ENCODE data around the gene GPR135. TPM values are rescaled to one million over a fixed set of nuclear protein-coding genes. Genes with fewer than 3 reads are reported as not detected.

The GPR135 gene
- total RNA-seq, 1 experiment from 2014 or later = 6.7 TPM

DNA sequence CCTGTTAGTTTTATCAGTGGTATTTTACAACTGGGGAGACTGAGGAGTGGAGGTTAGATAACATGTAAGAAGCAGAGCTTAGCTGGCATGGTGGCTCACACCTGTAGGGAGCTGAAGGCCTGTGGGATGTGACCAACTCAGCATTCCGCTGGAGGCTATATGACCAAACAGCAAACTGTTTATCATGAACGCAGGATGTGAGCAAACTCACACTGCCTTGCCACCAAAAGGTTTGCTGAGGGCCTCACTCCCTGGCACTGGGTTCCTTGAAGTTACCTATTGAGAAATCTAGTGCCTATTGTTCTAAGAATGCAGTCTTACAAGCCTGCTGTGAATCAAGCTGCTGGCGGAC, 42.5 kb upstream of the GPR135 start:
- BruUV-seq (replicated peaks) = no TSS peak
- H3F3A ChIP-seq (ENCODE audit: low read length, unreplicated experiment) = no peaks in the 10 kb centered on the region
- CTCF ChIA-PET = interaction anchor here (0.6 to 1.6 kb wide), 6 partner anchors 28 to 390 kb away, joined by 3 to 15 read pairs (median 3); partner anchors contain the start of gene CCDC175
- H3K27ac ChIP-seq (ENCODE audit: low read length) = no peak overlapping the region
- intact Hi-C loops (cut with micrococcal nuclease) = loop anchor here (1.0 to 2.0 kb wide), 3 partner anchors 69 to 677 kb away; partner anchors contain the start of gene CCDC175
- H3K9me3 ChIP-seq (ENCODE audit: low read length) = no peaks in the 10 kb centered on the region
- DNase-seq = peak; percentile 89
- H3K9me2 ChIP-seq (replicated peaks; ENCODE audit: low read length) = no peaks in the 10 kb centered on the region
- no peak overlapping the region for H2AFZ ChIP-seq (ENCODE audit: low read length)
- no peak overlapping the region for H3K4me3 ChIP-seq (ENCODE audit: low read length)
- peak; percentile 15 for ATAC-seq
- no peak overlapping the region for H3K4me2 ChIP-seq (ENCODE audit: low read length)
- peaks cover 7% of the 10 kb centered on the region for H3K4me1 ChIP-seq (ENCODE audit: insufficient read depth, low read length)
- no peaks in the 10 kb centered on the region for H4K20me1 ChIP-seq (ENCODE audit: low read length)
- no peaks in the 10 kb centered on the region for H3K79me2 ChIP-seq (ENCODE audit: low read length)
- H3K9ac ChIP-seq (ENCODE audit: low read length) = no peak overlapping the region
- H3K27me3 ChIP-seq (ENCODE audit: low read length) = no peaks in the 10 kb centered on the region; the same call in 1 of the 2 replicates
- H3K36me3 ChIP-seq (ENCODE audit: low read depth, low read length) = peaks cover 11% of the 10 kb centered on the region; the same call in 1 of the 2 replicates
- no peak for TF ChIP-seq EZH2 (IDR thresholded peaks at IDR 0.05; ENCODE audit: low read length, unreplicated experiment)
- TF ChIP-seq, protein P1, sequence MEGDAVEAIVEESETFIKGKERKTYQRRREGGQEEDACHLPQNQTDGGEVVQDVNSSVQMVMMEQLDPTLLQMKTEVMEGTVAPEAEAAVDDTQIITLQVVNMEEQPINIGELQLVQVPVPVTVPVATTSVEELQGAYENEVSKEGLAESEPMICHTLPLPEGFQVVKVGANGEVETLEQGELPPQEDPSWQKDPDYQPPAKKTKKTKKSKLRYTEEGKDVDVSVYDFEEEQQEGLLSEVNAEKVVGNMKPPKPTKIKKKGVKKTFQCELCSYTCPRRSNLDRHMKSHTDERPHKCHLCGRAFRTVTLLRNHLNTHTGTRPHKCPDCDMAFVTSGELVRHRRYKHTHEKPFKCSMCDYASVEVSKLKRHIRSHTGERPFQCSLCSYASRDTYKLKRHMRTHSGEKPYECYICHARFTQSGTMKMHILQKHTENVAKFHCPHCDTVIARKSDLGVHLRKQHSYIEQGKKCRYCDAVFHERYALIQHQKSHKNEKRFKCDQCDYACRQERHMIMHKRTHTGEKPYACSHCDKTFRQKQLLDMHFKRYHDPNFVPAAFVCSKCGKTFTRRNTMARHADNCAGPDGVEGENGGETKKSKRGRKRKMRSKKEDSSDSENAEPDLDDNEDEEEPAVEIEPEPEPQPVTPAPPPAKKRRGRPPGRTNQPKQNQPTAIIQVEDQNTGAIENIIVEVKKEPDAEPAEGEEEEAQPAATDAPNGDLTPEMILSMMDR (conservative IDR thresholded peaks at IDR 0.05; ENCODE audit: low read depth, low read length) = no peak
- TF ChIP-seq EZH2phosphoT487 (IDR thresholded peaks at IDR 0.05; ENCODE audit: borderline replicate concordance, low read length) = no peak
- POLR2A ChIA-PET (ENCODE audit: unreplicated experiment) = interaction anchor here (0.5 to 0.9 kb wide), 2 partner anchors 20 to 59 kb away, joined by 4 to 6 read pairs; no protein-coding TSS in a partner anchor

DNA sequence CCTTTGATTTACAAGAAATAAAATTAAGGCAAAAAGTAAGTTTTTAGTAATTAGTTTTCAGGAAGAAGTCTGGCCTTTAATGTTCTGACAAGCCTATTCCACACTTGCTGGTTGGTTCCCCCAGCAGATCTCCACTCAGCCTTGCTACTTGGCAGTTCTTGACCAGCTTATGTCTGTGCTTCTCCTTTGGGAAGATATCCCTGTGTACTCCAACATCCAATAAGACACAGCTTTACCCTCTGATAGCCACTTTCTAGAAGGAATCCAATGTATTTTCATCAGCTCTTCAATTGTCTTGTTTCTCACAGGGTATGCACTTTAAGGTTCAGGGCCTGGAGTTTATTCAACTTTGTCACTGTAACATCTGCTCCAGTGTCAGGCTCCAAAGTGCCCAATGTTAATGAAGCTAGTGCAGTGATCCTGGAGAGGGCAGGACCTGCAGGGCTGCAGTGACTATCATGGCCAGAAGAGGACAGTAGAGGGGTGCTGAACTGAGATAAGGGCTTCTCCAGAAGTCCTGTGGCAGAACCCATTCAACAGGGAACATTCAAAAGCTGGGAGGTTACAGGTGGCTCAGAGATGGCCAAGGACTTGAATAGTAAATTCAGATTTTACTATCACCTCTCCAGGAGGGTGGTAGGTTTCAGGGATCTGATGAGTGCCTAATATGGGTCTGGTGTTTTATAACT, 42.0 kb upstream of the GPR135 start:
- POLR2A ChIA-PET (ENCODE audit: unreplicated experiment) = interaction anchor here (0.5 to 0.9 kb wide), 2 partner anchors 19 to 60 kb away, joined by 4 to 6 read pairs; no protein-coding TSS in a partner anchor
- Histone ChIP-seq H3K79me2 (ENCODE audit: low read length) (no peaks in the 10 kb centered on the region), H3K4me1 (ENCODE audit: insufficient read depth, low read length) (peaks cover 7% of the 10 kb centered on the region), H3K27me3 (ENCODE audit: low read length) (no peaks in the 10 kb centered on the region; the same call in 1 of the 2 replicates), H3K9me2 (replicated peaks; ENCODE audit: low read length) (no peaks in the 10 kb centered on the region), H3K4me3 (ENCODE audit: low read length) (no peak overlapping the region), H2AFZ (ENCODE audit: low read length) (no peak overlapping the region), H3K36me3 (ENCODE audit: low read depth, low read length) (peaks cover 11% of the 10 kb centered on the region; the same call in 1 of the 2 replicates), H3K4me2 (ENCODE audit: low read length) (no peak overlapping the region), H3F3A (ENCODE audit: low read length, unreplicated experiment) (no peaks in the 10 kb centered on the region), H4K20me1 (ENCODE audit: low read length) (no peaks in the 10 kb centered on the region), H3K9me3 (ENCODE audit: low read length) (no peaks in the 10 kb centered on the region), H3K9ac (ENCODE audit: low read length) (no peak overlapping the region), H3K27ac (ENCODE audit: low read length) (no peak overlapping the region)
- intact Hi-C loops (cut with micrococcal nuclease) = loop anchor here (1.0 to 2.0 kb wide), 3 partner anchors 69 to 677 kb away; partner anchors contain the start of gene CCDC175
- BruUV-seq (replicated peaks) = no TSS peak
- TF ChIP-seq EZH2phosphoT487 (IDR thresholded peaks at IDR 0.05; ENCODE audit: borderline replicate concordance, low read length) (no peak), EZH2 (IDR thresholded peaks at IDR 0.05; ENCODE audit: low read length, unreplicated experiment) (no peak)
- TF ChIP-seq, protein P1 (conservative IDR thresholded peaks at IDR 0.05; ENCODE audit: low read depth, low read length) = peak; percentile 100
- DNase-seq = peak; percentile 95
- ATAC-seq = peak; percentile 90
- CTCF ChIA-PET = interaction anchor here (0.6 to 1.6 kb wide), 7 partner anchors 29 to 398 kb away, joined by 3 to 15 read pairs (median 3); partner anchors contain the start of gene CCDC175

DNA sequence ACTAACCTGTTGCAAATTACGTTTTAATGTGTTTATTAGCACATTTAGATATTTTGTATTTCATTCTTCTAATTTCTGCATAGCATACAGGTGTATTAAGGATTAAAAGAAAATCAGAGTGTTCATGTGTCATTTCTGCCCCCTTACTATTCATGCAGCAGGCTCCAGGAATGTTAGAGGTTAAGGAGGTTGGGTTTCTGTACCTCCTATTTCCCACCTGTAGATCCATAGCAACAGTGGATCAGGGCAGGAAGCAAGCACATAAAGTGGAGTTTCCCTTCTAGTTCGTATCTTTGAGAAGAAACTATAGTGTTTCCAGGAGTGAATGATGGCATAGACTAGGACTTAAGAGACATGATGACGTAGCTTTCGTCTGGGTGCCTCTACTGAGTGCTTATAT, 38.1 kb upstream of the GPR135 start:
- no peak overlapping the region for H3K4me3 ChIP-seq (ENCODE audit: low read length)
- no peaks in the 10 kb centered on the region for H3F3A ChIP-seq (ENCODE audit: low read length, unreplicated experiment)
- intact Hi-C loops (cut with micrococcal nuclease) = no loop called here
- no peak overlapping the region for H3K27ac ChIP-seq (ENCODE audit: low read length)
- no peaks in the 10 kb centered on the region for H3K79me2 ChIP-seq (ENCODE audit: low read length)
- ChIA-PET POLR2A (ENCODE audit: unreplicated experiment) (no interaction called here), CTCF (no interaction called here)
- H4K20me1 ChIP-seq (ENCODE audit: low read length) = no peaks in the 10 kb centered on the region
- no peaks in the 10 kb centered on the region for H3K27me3 ChIP-seq (ENCODE audit: low read length)
- no peak overlapping the region for H3K9ac ChIP-seq (ENCODE audit: low read length)
- no peaks in the 10 kb centered on the region for H3K9me3 ChIP-seq (ENCODE audit: low read length)
- BruUV-seq (replicated peaks) = no TSS peak
- ATAC-seq = no peak
- H3K4me2 ChIP-seq (ENCODE audit: low read length) = no peak overlapping the region
- TF ChIP-seq, protein P1 (conservative IDR thresholded peaks at IDR 0.05; ENCODE audit: low read depth, low read length) = no peak
- TF ChIP-seq EZH2phosphoT487 (IDR thresholded peaks at IDR 0.05; ENCODE audit: borderline replicate concordance, low read length) (no peak), EZH2 (IDR thresholded peaks at IDR 0.05; ENCODE audit: low read length, unreplicated experiment) (no peak)
- no peak overlapping the region for H2AFZ ChIP-seq (ENCODE audit: low read length)
- peaks cover 7% of the 10 kb centered on the region for H3K4me1 ChIP-seq (ENCODE audit: insufficient read depth, low read length)
- peaks cover 41% of the 10 kb centered on the region; the same call in 1 of the 2 replicates for H3K36me3 ChIP-seq (ENCODE audit: low read depth, low read length)
- H3K9me2 ChIP-seq (replicated peaks; ENCODE audit: low read length) = no peaks in the 10 kb centered on the region
- no peak for DNase-seq
